Astrocyte of the cerebellum (primary cell): ENCODE measurements around the gene SUGP1.
A peak's percentile ranks its signal among the peaks of the same experiment; 100 is the strongest.

Source experiments
- DNase-seq: peaks from one replicate; pipeline ENCODE4 v3.0.0-alpha.2; 2011; ENCODE audit warnings: low read depth
- H3K4me3 ChIP-seq: 2 replicates; pipeline ENCODE4 v1.5.1; 2011; ENCODE audit warnings: mild to moderate bottlenecking, low read depth, low read length, moderate library complexity
- CTCF ChIP-seq: IDR thresholded peaks from 2 replicates; pipeline ENCODE4 v1.5.1; 2012; ENCODE audit warnings: low read length, low read depth, moderate library complexity, mild to moderate bottlenecking; ENCODE audit errors: missing control alignments
- in situ Hi-C: cut with HindIII; loops from 2 replicates; pipeline ENCODE4 v1.10.0; 2017; ENCODE audit warnings: low sequenced_read_pairs

The SUGP1 gene

GRCh38 chr19:19320361-19321140 is at the start of gene SUGP1, which contains the start of gene MAU2:
Gene SUGP1 (minus strand): TSS chr19:19320509. CDS start chr19:19320496, 13 bp downstream.
Gene MAU2 (plus strand): TSS chr19:19320829. CDS start chr19:19320860, 31 bp downstream.
- no peak for TF ChIP-seq CTCF
- in situ Hi-C loops: no loop called here
- H3K4me3 ChIP-seq: peak within 1 kb of the TSS; percentile 99
- DNase-seq: peak; percentile 80

- no peak for DNase-seq
- in situ Hi-C loops: no loop called here
- TF ChIP-seq CTCF: no peak
- no peak overlapping the region for H3K4me3 ChIP-seq
Measured at GRCh38 chr19:19368087-19368486, 47.8 kb upstream of the SUGP1 start.

- peak; percentile 19 for DNase-seq
- no peak overlapping the region for H3K4me3 ChIP-seq
- TF ChIP-seq CTCF: peak; percentile 95
- in situ Hi-C loops: no loop called here
Measured at GRCh38 chr19:19366434-19367396, 46.4 kb upstream of the SUGP1 start.

GRCh38 chr19:19362075-19362474 is 41.8 kb upstream of the SUGP1 start:
- in situ Hi-C loops: no loop called here
- DNase-seq: no peak
- no peak overlapping the region for H3K4me3 ChIP-seq
- no peak for TF ChIP-seq CTCF

- DNase-seq: peak; percentile 65
- peak; percentile 80 for TF ChIP-seq CTCF
- H3K4me3 ChIP-seq: no peak overlapping the region
- in situ Hi-C loops: no loop called here
Measured at GRCh38 chr19:19361075-19361594, 40.8 kb upstream of the SUGP1 start.

- H3K4me3 ChIP-seq: no peak overlapping the region
- no peak for DNase-seq
- no peak for TF ChIP-seq CTCF
- in situ Hi-C loops: no loop called here
Measured at GRCh38 chr19:19356901-19357566, 36.7 kb upstream of the SUGP1 start.
